ENCODE data around the gene KDM2B. TPM values are rescaled to one million over a fixed set of nuclear protein-coding genes. Genes with fewer than 3 reads are reported as not detected.

KDM2B gene
- total RNA-seq, 1 experiment from 2014 or later, result 45.1 TPM

DNA sequence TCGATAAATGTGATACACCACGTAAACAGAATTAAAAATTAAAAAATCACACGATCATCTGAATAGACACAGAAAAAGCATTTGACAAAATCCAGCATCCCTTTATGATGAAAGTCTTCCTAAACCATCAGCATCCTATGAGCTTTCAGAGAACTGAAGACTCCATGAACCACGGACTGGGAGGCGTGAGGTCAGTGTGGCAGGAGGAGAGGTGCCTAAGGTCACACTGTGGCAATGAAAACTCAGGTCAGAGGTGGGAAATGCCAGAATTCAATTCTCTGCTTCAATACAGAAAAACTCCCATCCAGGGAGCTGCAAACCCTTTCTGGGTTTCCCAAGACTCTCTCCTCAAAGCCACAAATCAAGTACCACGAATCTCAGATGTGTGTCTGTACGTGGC lies 51.6 kb downstream of the KDM2B start:
- no peaks in the 10 kb centered on the region for H3K9me3 ChIP-seq (ENCODE audit: insufficient read depth, low read depth)
- BruUV-seq (replicated peaks), result no TSS peak

DNA sequence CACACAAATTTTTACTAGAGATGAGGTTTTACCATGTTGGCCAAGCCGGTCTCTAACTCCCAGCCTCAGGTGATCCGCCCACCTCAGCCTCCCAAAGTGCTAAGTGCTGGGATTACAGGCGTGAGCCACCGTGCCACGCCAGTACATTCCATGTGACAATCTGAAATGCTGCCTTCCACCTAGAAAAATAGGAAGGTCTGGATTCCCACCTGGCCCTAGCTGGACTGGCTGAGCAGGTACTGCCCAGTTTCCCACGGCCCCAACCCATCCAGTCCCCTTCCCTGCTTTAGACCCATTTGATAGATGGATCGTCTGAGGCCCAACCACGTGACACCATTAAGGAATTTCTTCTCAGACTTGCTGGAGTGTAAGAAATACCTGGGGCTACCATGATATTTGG lies 55.4 kb downstream of the KDM2B start:
- no peak overlapping the region for H2AFZ ChIP-seq
- no peak overlapping the region for H3K4me2 ChIP-seq
- BruUV-seq (replicated peaks), result no TSS peak
- no peak for TF ChIP-seq EZH2 (IDR thresholded peaks at IDR 0.05; ENCODE audit: low read depth)
- TF ChIP-seq, protein P1, sequence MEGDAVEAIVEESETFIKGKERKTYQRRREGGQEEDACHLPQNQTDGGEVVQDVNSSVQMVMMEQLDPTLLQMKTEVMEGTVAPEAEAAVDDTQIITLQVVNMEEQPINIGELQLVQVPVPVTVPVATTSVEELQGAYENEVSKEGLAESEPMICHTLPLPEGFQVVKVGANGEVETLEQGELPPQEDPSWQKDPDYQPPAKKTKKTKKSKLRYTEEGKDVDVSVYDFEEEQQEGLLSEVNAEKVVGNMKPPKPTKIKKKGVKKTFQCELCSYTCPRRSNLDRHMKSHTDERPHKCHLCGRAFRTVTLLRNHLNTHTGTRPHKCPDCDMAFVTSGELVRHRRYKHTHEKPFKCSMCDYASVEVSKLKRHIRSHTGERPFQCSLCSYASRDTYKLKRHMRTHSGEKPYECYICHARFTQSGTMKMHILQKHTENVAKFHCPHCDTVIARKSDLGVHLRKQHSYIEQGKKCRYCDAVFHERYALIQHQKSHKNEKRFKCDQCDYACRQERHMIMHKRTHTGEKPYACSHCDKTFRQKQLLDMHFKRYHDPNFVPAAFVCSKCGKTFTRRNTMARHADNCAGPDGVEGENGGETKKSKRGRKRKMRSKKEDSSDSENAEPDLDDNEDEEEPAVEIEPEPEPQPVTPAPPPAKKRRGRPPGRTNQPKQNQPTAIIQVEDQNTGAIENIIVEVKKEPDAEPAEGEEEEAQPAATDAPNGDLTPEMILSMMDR (conservative IDR thresholded peaks at IDR 0.05), result no peak
- CTCF ChIA-PET, result no interaction called here
- H3K27me3 ChIP-seq (ENCODE audit: insufficient read depth, low read depth), result no peaks in the 10 kb centered on the region
- H3K79me2 ChIP-seq (ENCODE audit: low read depth), result no peaks in the 10 kb centered on the region
- no peak overlapping the region for H3K27ac ChIP-seq
- H3K9me3 ChIP-seq (ENCODE audit: insufficient read depth, low read depth), result no peaks in the 10 kb centered on the region
- no peaks in the 10 kb centered on the region for H3F3A ChIP-seq (ENCODE audit: insufficient read depth, low read depth)
- no peaks in the 10 kb centered on the region for H3K9me2 ChIP-seq (ENCODE audit: insufficient read depth)
- no peak for DNase-seq
- H3K4me1 ChIP-seq (replicated peaks; ENCODE audit: insufficient read depth), result no peaks in the 10 kb centered on the region
- H3K4me3 ChIP-seq, result no peak overlapping the region
- intact Hi-C loops (cut with micrococcal nuclease; ENCODE audit: unreplicated experiment), result no loop called here
- no peaks in the 10 kb centered on the region for H4K20me1 ChIP-seq (ENCODE audit: insufficient read depth)
- POLR2A ChIA-PET (ENCODE audit: unreplicated experiment), result no interaction called here
- no peaks in the 10 kb centered on the region for H3K36me3 ChIP-seq (ENCODE audit: low read depth)

More for the DNA sequence above, 51.6 kb downstream of the KDM2B start:
- no peak for TF ChIP-seq EZH2 (IDR thresholded peaks at IDR 0.05; ENCODE audit: low read depth)
- Histone ChIP-seq H3K27ac (no peak overlapping the region), H3K9me2 (ENCODE audit: insufficient read depth) (no peaks in the 10 kb centered on the region), H3K27me3 (ENCODE audit: insufficient read depth, low read depth) (no peaks in the 10 kb centered on the region), H3K79me2 (ENCODE audit: low read depth) (no peaks in the 10 kb centered on the region), H2AFZ (no peak overlapping the region), H3K4me3 (no peak overlapping the region), H4K20me1 (ENCODE audit: insufficient read depth) (no peaks in the 10 kb centered on the region), H3K4me2 (no peak overlapping the region), H3F3A (ENCODE audit: insufficient read depth, low read depth) (no peaks in the 10 kb centered on the region), H3K36me3 (ENCODE audit: low read depth) (no peaks in the 10 kb centered on the region), H3K4me1 (replicated peaks; ENCODE audit: insufficient read depth) (no peaks in the 10 kb centered on the region)
- ChIA-PET POLR2A (ENCODE audit: unreplicated experiment) (no interaction called here), CTCF (no interaction called here)
- DNase-seq, result no peak
- intact Hi-C loops (cut with micrococcal nuclease; ENCODE audit: unreplicated experiment), result no loop called here

DNA sequence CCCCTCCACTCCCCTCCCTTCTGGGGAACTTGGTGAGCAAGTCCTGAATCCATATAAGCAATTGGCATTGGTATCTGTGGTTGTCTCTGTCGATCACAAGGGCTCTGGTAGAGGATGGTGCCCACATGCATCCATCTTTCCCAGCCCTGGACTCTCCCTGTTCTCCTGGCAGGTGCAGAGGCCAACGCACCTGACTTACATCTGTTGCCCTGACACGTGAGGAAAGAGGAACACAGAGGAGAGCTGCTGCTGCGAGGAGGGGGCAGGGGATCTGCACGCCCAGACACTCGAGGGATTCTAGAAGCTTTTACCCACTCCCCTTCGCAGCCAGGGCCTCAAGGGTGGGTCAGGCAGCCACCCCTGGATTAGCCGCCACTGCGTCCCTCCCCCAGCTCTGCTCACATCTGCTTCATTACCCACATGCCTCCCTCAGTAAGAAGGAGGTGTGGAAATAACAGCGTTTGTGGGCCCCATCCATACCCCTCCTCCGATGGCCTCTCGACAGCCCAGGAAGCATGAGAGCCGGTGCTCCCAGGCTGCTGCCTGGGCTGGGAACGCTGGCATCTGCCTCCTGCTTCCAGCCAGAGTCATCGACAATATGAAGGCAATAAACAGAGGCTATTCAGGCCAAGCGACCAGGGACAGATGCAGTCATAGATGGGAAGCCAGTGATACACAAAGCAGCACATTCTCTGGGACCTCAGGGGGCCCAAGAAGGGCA lies 56.5 kb downstream of the KDM2B start:
- no peaks in the 10 kb centered on the region for H3F3A ChIP-seq (ENCODE audit: insufficient read depth, low read depth)
- H3K36me3 ChIP-seq (ENCODE audit: low read depth), result no peaks in the 10 kb centered on the region
- no peaks in the 10 kb centered on the region for H3K9me3 ChIP-seq (ENCODE audit: insufficient read depth, low read depth)
- CTCF ChIA-PET, result no interaction called here
- H3K27ac ChIP-seq, result no peak overlapping the region
- DNase-seq, result no peak
- no peaks in the 10 kb centered on the region for H3K9me2 ChIP-seq (ENCODE audit: insufficient read depth)
- no peak overlapping the region for H3K4me3 ChIP-seq
- no peak overlapping the region for H3K4me2 ChIP-seq
- intact Hi-C loops (cut with micrococcal nuclease; ENCODE audit: unreplicated experiment), result no loop called here
- no TSS peak for BruUV-seq (replicated peaks)
- H4K20me1 ChIP-seq (ENCODE audit: insufficient read depth), result no peaks in the 10 kb centered on the region
- no peak overlapping the region for H2AFZ ChIP-seq
- H3K79me2 ChIP-seq (ENCODE audit: low read depth), result no peaks in the 10 kb centered on the region
- H3K27me3 ChIP-seq (ENCODE audit: insufficient read depth, low read depth), result no peaks in the 10 kb centered on the region
- POLR2A ChIA-PET (ENCODE audit: unreplicated experiment), result no interaction called here
- H3K4me1 ChIP-seq (replicated peaks; ENCODE audit: insufficient read depth), result no peaks in the 10 kb centered on the region
- TF ChIP-seq, protein P1 (conservative IDR thresholded peaks at IDR 0.05), result no peak
- no peak for TF ChIP-seq EZH2 (IDR thresholded peaks at IDR 0.05; ENCODE audit: low read depth)

DNA sequence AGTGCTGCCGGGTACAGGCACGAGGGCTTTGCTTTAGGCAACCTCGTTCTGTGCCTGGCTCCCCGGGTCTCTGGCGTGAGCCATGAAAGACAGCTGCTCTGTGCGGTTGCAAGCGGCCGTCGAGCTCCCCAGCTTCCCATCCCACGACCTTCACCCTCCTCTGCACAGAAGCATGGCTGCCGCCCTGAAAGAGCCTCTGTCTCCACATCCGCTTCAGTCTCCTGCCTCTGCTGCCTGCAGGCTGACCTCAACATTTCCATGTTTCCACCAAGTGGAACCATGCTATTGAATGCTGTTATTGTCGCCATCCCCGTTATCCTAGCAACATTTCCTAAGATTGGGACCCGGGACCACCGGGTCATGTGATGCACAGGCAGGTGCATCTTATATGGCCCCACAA lies 57.1 kb downstream of the KDM2B start:
- no peaks in the 10 kb centered on the region for H4K20me1 ChIP-seq (ENCODE audit: insufficient read depth)
- H3K9me2 ChIP-seq (ENCODE audit: insufficient read depth), result no peaks in the 10 kb centered on the region
- H3K79me2 ChIP-seq (ENCODE audit: low read depth), result no peaks in the 10 kb centered on the region
- POLR2A ChIA-PET (ENCODE audit: unreplicated experiment), result no interaction called here
- H3K36me3 ChIP-seq (ENCODE audit: low read depth), result no peaks in the 10 kb centered on the region
- no peak for DNase-seq
- intact Hi-C loops (cut with micrococcal nuclease; ENCODE audit: unreplicated experiment), result no loop called here
- no peaks in the 10 kb centered on the region for H3K27me3 ChIP-seq (ENCODE audit: insufficient read depth, low read depth)
- no peaks in the 10 kb centered on the region for H3F3A ChIP-seq (ENCODE audit: insufficient read depth, low read depth)
- H3K4me2 ChIP-seq, result no peak overlapping the region
- no peak for TF ChIP-seq EZH2 (IDR thresholded peaks at IDR 0.05; ENCODE audit: low read depth)
- TF ChIP-seq, protein P1 (conservative IDR thresholded peaks at IDR 0.05), result no peak
- no peak overlapping the region for H2AFZ ChIP-seq
- BruUV-seq (replicated peaks), result no TSS peak
- no peaks in the 10 kb centered on the region for H3K9me3 ChIP-seq (ENCODE audit: insufficient read depth, low read depth)
- CTCF ChIA-PET, result no interaction called here
- H3K4me3 ChIP-seq, result no peak overlapping the region
- no peaks in the 10 kb centered on the region for H3K4me1 ChIP-seq (replicated peaks; ENCODE audit: insufficient read depth)
- H3K27ac ChIP-seq, result no peak overlapping the region
